ENCODE results near the gene ANKRD12.

Gene ANKRD12

DNA sequence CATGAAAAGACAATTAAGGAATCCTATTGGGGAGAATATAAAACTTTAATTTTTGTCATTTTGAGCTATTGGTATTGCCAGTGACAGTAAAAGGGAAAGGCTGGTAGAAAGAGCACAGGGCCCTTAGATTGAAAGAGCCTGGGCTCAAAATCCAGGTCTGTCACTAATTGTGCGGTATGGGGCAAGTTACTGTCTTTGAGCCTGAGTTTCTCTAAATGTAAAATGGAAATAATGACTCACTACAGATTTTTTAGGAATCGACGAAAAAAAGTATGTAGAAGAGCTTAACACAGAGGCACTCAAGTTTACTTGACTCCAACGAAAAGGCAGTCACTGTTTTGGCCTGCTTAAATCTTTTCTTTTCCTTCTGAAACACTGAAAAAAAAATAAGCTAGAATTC, 27.1 kb upstream of the ANKRD12 start:
- Mint-ChIP-seq H3K4me3 (no peak overlapping the region), H3K36me3 (ENCODE audit: low read depth) (peaks cover 49% of the 10 kb centered on the region), H3K9me3 (no peaks in the 10 kb centered on the region), H3K4me1 (peaks cover 52% of the 10 kb centered on the region), H3K27me3 (ENCODE audit: low read depth, poor library complexity) (no peaks in the 10 kb centered on the region), H3K27ac (peak overlapping the region; percentile 59)
- DNase-seq = no peak
- TF ChIP-seq, protein P1, sequence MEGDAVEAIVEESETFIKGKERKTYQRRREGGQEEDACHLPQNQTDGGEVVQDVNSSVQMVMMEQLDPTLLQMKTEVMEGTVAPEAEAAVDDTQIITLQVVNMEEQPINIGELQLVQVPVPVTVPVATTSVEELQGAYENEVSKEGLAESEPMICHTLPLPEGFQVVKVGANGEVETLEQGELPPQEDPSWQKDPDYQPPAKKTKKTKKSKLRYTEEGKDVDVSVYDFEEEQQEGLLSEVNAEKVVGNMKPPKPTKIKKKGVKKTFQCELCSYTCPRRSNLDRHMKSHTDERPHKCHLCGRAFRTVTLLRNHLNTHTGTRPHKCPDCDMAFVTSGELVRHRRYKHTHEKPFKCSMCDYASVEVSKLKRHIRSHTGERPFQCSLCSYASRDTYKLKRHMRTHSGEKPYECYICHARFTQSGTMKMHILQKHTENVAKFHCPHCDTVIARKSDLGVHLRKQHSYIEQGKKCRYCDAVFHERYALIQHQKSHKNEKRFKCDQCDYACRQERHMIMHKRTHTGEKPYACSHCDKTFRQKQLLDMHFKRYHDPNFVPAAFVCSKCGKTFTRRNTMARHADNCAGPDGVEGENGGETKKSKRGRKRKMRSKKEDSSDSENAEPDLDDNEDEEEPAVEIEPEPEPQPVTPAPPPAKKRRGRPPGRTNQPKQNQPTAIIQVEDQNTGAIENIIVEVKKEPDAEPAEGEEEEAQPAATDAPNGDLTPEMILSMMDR (IDR thresholded peaks at IDR 0.05) = no peak

DNA sequence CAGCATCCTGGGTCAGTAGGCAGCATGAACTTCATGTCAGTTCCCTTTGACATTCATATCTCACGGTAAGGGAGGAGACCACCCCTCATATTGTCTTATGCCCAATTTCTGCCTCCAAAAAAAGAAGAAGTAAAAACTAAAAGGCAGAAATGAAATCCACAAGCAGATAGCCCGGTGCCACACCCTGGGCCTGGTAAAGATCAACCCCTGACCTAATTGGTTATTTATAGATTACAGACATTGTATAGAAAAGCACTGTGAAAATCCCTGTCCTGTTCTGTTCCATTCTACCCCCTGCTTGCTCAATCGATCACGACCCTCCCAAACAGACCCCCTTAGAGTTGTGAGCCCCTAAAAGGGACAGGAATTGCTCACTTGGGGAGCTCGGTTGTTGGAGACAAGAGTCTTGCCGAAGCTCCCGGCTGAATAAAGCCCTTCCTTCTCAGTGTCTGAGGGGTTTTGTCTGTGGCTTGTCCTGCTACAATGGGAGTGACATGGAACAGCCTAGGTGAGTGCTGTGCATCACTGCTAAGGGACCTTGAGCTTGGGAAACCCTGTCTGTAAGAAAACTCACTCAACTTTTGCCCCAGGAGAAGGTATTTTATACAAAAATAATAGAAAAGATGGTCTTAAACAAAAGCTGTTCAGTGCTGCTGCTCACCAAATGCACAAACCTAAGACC, 23.0 kb upstream of the ANKRD12 start:
- peak overlapping the region; percentile 90 for H3K27ac Mint-ChIP-seq
- TF ChIP-seq, protein P1 (IDR thresholded peaks at IDR 0.05) = no peak
- no peak overlapping the region for H3K4me3 Mint-ChIP-seq
- no peaks in the 10 kb centered on the region for H3K9me3 Mint-ChIP-seq
- DNase-seq = no peak
- H3K27me3 Mint-ChIP-seq (ENCODE audit: low read depth, poor library complexity) = no peaks in the 10 kb centered on the region
- H3K4me1 Mint-ChIP-seq = peaks cover 19% of the 10 kb centered on the region
- peaks cover 59% of the 10 kb centered on the region for H3K36me3 Mint-ChIP-seq (ENCODE audit: low read depth)

DNA sequence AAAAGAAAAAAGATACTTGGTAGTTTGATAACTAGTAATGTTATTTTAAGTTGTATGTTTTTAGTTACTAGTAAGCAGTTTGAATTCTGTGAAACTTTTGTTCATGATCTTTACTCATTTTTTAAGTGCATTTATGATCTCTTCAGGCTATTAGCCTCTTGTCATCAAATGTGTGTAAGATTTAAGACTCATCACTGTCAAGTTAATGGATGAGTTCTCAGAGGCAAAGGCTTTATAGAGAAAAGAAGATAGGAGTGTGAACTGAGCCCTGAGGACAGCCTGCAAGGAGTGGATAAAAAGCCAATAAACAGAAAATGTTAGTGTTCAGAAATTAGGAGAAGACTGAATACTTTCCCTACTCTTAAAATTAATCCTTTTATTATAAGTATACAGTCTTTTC, 20.6 kb upstream of the ANKRD12 start:
- TF ChIP-seq, protein P1 (IDR thresholded peaks at IDR 0.05) = no peak
- no peak overlapping the region for H3K4me3 Mint-ChIP-seq
- peaks cover 5% of the 10 kb centered on the region for H3K4me1 Mint-ChIP-seq
- H3K27me3 Mint-ChIP-seq (ENCODE audit: low read depth, poor library complexity) = no peaks in the 10 kb centered on the region
- H3K36me3 Mint-ChIP-seq (ENCODE audit: low read depth) = peaks cover 62% of the 10 kb centered on the region
- no peak for DNase-seq
- no peaks in the 10 kb centered on the region for H3K9me3 Mint-ChIP-seq
- peak overlapping the region; percentile 81 for H3K27ac Mint-ChIP-seq

DNA sequence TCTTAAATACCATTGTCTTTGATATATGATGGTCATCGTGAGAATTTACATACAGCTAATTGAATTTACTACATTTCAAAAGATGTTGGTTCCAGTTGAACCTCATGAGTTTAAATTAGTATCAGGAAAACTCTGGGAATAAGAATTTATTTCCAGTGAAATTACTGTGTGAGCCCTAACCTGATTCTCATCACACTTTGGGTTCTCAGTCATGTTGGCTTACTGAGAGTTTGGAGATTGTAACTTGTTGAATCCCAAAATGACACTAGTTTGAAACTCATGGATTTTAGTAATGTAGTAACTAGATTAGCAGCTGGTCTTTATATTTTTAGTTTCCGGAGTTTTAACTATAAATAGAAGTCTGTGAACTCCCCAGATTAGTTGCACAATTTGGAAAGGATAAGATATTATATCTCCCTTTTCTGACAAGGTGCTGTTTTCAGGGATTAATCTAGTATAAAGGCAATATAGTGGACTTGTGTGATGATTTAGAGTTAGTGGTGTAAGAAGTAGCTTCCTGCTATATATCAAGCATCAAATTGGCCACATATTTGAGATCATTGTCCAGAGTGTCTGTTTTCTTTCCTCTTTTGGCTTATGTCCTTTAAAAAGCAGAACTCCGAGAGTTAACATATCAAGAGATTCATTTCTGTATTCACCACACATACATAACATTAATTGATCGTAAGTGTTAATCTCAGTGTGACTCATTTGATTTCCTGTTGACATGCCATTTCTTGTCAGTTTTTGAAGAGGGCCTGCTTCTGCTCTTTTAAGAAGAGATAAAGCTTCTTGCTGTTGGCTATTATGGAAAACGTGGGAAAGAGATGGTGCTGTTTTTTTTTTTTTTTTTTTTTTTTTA, 18.4 kb upstream of the ANKRD12 start:
- H3K27ac Mint-ChIP-seq = no peak overlapping the region
- no peaks in the 10 kb centered on the region for H3K27me3 Mint-ChIP-seq (ENCODE audit: low read depth, poor library complexity)
- TF ChIP-seq, protein P1 (IDR thresholded peaks at IDR 0.05) = no peak
- no peak for DNase-seq
- H3K9me3 Mint-ChIP-seq = no peaks in the 10 kb centered on the region
- peaks cover 57% of the 10 kb centered on the region for H3K36me3 Mint-ChIP-seq (ENCODE audit: low read depth)
- H3K4me1 Mint-ChIP-seq = peaks cover 5% of the 10 kb centered on the region
- no peak overlapping the region for H3K4me3 Mint-ChIP-seq

DNA sequence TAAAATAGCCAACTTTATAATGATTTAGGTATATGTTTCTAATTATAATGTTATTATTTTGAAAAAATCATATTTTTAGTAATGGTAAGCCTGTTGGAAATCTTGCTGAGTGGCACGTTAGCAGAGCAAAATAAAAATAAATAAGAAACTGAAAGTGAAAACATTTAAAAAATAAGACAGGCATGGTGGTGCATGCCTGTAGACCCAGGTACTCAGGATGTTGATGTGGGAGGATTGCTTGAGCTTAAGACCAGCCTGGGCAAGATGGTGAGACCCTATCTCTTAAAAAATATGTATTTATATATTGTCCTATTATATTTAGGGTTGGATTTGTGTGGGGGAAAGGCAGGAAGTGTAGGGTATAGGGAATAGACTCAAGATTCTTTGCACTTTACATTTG, 15.8 kb upstream of the ANKRD12 start:
- no peak overlapping the region for H3K4me3 Mint-ChIP-seq
- H3K27ac Mint-ChIP-seq = no peak overlapping the region
- no peak for DNase-seq
- TF ChIP-seq, protein P1 (IDR thresholded peaks at IDR 0.05) = no peak
- H3K36me3 Mint-ChIP-seq (ENCODE audit: low read depth) = peaks cover 69% of the 10 kb centered on the region
- no peaks in the 10 kb centered on the region for H3K9me3 Mint-ChIP-seq
- peaks cover 4% of the 10 kb centered on the region for H3K4me1 Mint-ChIP-seq
- no peaks in the 10 kb centered on the region for H3K27me3 Mint-ChIP-seq (ENCODE audit: low read depth, poor library complexity)
